ENCODE measurements around the gene ARHGAP18.

Gene ARHGAP18

DNA sequence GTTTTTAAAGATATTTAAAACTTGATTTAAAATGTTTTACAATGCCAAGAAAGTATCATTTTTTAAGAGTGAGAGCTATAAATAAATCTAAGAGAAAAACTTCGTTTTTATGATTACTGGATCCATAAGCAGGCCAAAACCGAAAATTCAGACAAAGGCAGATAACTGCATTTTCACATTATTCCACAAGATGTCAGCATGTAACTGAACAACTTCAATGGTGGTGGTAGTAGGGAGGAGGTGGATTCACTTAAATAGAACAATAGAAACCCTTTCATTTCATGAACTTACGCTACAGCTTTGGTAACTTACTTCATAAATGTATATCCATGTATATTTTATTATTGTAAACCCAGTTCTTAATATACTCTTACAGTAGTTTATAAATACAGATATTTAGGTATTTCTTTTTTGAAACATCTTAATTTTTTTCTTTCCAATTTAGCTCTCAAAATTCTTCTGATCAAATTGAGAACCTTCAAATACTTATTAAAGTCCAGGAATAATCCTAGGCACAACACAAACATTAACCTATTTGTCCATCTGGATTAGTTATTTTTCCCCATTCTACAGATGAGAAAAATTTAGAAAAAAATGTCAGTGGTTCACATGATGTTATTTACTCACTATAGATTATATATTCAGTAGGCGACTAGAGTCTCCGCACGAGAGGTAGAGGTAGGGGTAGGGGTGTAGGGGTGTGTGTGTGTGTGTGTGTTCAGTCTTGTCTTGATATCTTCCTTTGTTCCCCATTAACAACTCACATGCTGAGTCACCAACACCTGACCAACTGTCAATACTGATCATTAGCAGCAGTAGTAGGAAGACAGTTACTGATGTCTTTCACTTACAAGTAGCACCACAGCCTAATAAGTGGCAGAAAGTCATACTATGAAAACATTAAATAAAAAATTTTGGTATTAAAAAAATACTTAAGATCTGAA is 111.5 kb downstream of the ARHGAP18 start:
- TF ChIP-seq, protein P1, sequence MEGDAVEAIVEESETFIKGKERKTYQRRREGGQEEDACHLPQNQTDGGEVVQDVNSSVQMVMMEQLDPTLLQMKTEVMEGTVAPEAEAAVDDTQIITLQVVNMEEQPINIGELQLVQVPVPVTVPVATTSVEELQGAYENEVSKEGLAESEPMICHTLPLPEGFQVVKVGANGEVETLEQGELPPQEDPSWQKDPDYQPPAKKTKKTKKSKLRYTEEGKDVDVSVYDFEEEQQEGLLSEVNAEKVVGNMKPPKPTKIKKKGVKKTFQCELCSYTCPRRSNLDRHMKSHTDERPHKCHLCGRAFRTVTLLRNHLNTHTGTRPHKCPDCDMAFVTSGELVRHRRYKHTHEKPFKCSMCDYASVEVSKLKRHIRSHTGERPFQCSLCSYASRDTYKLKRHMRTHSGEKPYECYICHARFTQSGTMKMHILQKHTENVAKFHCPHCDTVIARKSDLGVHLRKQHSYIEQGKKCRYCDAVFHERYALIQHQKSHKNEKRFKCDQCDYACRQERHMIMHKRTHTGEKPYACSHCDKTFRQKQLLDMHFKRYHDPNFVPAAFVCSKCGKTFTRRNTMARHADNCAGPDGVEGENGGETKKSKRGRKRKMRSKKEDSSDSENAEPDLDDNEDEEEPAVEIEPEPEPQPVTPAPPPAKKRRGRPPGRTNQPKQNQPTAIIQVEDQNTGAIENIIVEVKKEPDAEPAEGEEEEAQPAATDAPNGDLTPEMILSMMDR (conservative IDR thresholded peaks at IDR 0.05; ENCODE audit: low read depth, low read length), result peak; percentile 85
- H3K4me2 ChIP-seq, result peak overlapping the region; percentile 37

DNA sequence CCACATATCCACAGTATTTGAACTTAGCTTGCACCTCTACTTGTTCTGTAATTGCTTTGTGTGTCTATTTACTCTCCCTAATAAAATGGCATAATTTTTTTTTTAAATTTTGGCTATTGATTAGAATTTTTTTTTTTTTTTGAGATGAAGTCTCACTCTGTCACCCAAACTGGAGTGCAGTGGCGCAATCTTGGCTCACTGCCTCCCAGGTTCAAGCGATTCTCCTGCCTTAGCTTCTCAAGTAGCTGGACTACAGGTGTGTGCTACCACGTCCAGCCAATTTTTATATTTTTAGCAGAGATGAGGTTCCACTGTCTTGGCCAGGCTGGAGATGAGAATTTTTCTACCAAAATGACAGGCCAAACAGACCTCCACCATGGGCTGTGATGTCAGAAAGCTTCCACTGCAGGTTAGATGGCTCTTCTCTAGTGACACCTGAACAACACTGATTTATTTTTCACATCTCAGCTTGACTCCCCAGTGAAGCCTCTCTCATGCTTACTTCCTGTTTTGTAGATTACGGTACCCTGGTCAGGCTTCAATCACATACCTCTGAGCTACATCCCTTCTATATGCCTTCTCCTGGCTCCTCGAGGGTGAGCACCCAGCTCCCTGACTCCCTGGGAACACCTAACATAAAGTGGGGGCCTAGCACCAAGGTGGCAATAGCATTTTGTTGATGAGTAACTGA is 112.8 kb downstream of the ARHGAP18 start:
- Histone ChIP-seq H3K4me1 (ENCODE audit: low read depth, poor library complexity, severe bottlenecking) (peaks cover 9% of the 10 kb centered on the region), H3K4me2 (no peak overlapping the region), H3K9ac (no peak overlapping the region), H3K79me2 (ENCODE audit: insufficient read depth, low read depth) (no peaks in the 10 kb centered on the region), H4K20me1 (ENCODE audit: insufficient read depth) (no peaks in the 10 kb centered on the region), H3K27ac (no peak overlapping the region), H2AFZ (ENCODE audit: low read depth) (no peak overlapping the region), H3K4me3 (IDR thresholded peaks at IDR 0.05; ENCODE audit: insufficient read depth, low read depth, low read length) (no peak overlapping the region), H3K36me3 (ENCODE audit: insufficient read depth) (no peaks in the 10 kb centered on the region), H3K27me3 (ENCODE audit: insufficient read depth, low read depth) (no peaks in the 10 kb centered on the region)
- TF ChIP-seq, protein P1 (conservative IDR thresholded peaks at IDR 0.05; ENCODE audit: low read depth, low read length), result no peak

More for the DNA sequence above, 111.5 kb downstream of the ARHGAP18 start:
- H3K9ac ChIP-seq, result no peak overlapping the region
- no peak overlapping the region for H3K4me3 ChIP-seq (IDR thresholded peaks at IDR 0.05; ENCODE audit: insufficient read depth, low read depth, low read length)
- no peak overlapping the region for H3K27ac ChIP-seq
- no peaks in the 10 kb centered on the region for H3K27me3 ChIP-seq (ENCODE audit: insufficient read depth, low read depth)
- H3K36me3 ChIP-seq (ENCODE audit: insufficient read depth), result no peaks in the 10 kb centered on the region
- no peak overlapping the region for H2AFZ ChIP-seq (ENCODE audit: low read depth)
- no peaks in the 10 kb centered on the region for H3K79me2 ChIP-seq (ENCODE audit: insufficient read depth, low read depth)
- H3K4me1 ChIP-seq (ENCODE audit: low read depth, poor library complexity, severe bottlenecking), result peaks cover 9% of the 10 kb centered on the region
- no peaks in the 10 kb centered on the region for H4K20me1 ChIP-seq (ENCODE audit: insufficient read depth)

DNA sequence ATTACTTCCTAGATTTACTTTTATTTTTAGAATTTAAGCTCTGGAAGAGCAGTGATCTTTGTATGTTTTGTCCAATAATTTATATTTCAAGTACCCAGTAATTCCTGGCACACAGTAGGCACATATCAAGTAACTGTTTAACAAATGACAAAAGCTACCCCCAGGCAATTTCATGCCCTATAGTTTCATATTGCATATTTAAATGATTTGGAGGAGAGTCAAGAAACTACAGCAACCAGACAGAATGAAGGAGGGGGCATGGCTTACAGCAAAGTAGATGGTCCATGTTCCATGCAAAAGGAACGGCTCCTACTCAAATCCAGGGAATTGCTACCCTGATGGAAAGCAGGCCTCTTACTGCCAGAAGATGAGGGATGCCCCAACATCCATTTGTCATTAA is 113.5 kb downstream of the ARHGAP18 start:
- Histone ChIP-seq H4K20me1 (ENCODE audit: insufficient read depth) (no peaks in the 10 kb centered on the region), H3K27me3 (ENCODE audit: insufficient read depth, low read depth) (no peaks in the 10 kb centered on the region), H3K9ac (no peak overlapping the region), H3K27ac (no peak overlapping the region), H3K4me3 (IDR thresholded peaks at IDR 0.05; ENCODE audit: insufficient read depth, low read depth, low read length) (no peak overlapping the region), H3K36me3 (ENCODE audit: insufficient read depth) (no peaks in the 10 kb centered on the region), H3K4me1 (ENCODE audit: low read depth, poor library complexity, severe bottlenecking) (peaks cover 9% of the 10 kb centered on the region), H3K79me2 (ENCODE audit: insufficient read depth, low read depth) (no peaks in the 10 kb centered on the region), H2AFZ (ENCODE audit: low read depth) (no peak overlapping the region), H3K4me2 (no peak overlapping the region)
- TF ChIP-seq, protein P1 (conservative IDR thresholded peaks at IDR 0.05; ENCODE audit: low read depth, low read length), result no peak

DNA sequence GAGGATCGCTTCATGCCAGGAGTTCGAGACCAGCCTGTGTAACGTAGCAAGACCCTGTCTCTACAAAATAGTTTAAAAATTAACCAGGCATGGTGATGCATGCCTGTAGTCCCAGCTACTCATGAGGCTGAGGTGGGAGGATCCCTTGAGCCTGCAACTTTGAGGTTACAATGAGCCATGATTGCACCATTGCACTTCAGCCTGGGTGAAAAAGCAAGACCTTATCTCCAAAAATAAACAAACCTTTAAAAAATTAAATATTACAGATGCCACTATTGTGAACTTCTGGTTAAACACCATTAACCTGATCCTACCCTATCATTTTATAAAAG is 116.8 kb downstream of the ARHGAP18 start:
- Histone ChIP-seq H4K20me1 (ENCODE audit: insufficient read depth) (no peaks in the 10 kb centered on the region), H3K4me2 (no peak overlapping the region), H3K27ac (no peak overlapping the region), H3K9ac (no peak overlapping the region), H3K27me3 (ENCODE audit: insufficient read depth, low read depth) (no peaks in the 10 kb centered on the region), H3K79me2 (ENCODE audit: insufficient read depth, low read depth) (no peaks in the 10 kb centered on the region), H2AFZ (ENCODE audit: low read depth) (no peak overlapping the region), H3K36me3 (ENCODE audit: insufficient read depth) (no peaks in the 10 kb centered on the region), H3K4me3 (IDR thresholded peaks at IDR 0.05; ENCODE audit: insufficient read depth, low read depth, low read length) (no peak overlapping the region), H3K4me1 (ENCODE audit: low read depth, poor library complexity, severe bottlenecking) (no peaks in the 10 kb centered on the region)
- TF ChIP-seq, protein P1 (conservative IDR thresholded peaks at IDR 0.05; ENCODE audit: low read depth, low read length), result no peak

Data from KMS-11 (cell line).